Mucosa of descending colon (tissue), 3 donors: Measurements from ENCODE around the gene APOL6. TPM values are rescaled to one million over a fixed set of nuclear protein-coding genes. Genes with fewer than 3 reads are reported as not detected.
"Not testable (repeated sequence)": the region's sequence is repeated elsewhere in the genome, so short reads cannot be mapped to it uniquely, and the experiment has no call there.

Experiments used
- ATAC-seq: fragments of 200-7000 bp; cut with Tn5 transposase; one replicate; pipeline ENCODE4 v1.9.1; 2020; ENCODE audit warnings: mild to moderate bottlenecking, moderate library complexity
- DNase-seq, 3 donors: peaks; one replicate each; pipeline ENCODE4 v3.0.0-alpha.2; 2020
- H3K36me3 ChIP-seq: fragments of 200-600 bp; one replicate; pipeline ENCODE4 v1.8.0; 2021; ENCODE audit warnings: low read depth, mild to moderate bottlenecking
- H3K4me1 ChIP-seq: fragments of 200-600 bp; one replicate; pipeline ENCODE4 v1.8.0; 2021; ENCODE audit warnings: low read depth, mild to moderate bottlenecking
- H3K4me3 ChIP-seq: fragments of 200-600 bp; one replicate; pipeline ENCODE4 v1.8.0; 2021; ENCODE audit warnings: mild to moderate bottlenecking
- H3K9me3 ChIP-seq: fragments of 200-600 bp; one replicate; pipeline ENCODE4 v1.8.0; 2021; ENCODE audit warnings: mild to moderate bottlenecking
- intact Hi-C, 2 donors: fragments of 100-400 bp; cut with DNase I in 1 of 2; cut with micrococcal nuclease in 1 of 2; formaldehyde crosslinking; loops; one replicate each; pipeline versions ENCODE4 v1.11.0 to v1.11.1; 2022; cut with DNase I, micrococcal nuclease
- total RNA-seq, 3 donors: library from RNA; stranded (reverse); fragmentation: NEBNext Ultra II Directional in 2 of 3; extraction: Animal tissue kit (Norgen Biotek cat#: 25700) in 2 of 3; gene quantifications; one replicate each; pipeline versions ENCODE4 v1.2.1 to v1.2.4, GENCODE V29; 2021 to 2023
- TF ChIP-seq, protein P1 (sequence below): fragments of 200-600 bp; IDR thresholded peaks from one replicate; pipeline ENCODE4 v1.8.0; 2022; ENCODE audit warnings: antibody characterized with exemption, mild to moderate bottlenecking
- donor health status: DM: no; HTN: no; CAD: no; lungs with moderate emphysema.
- donor health status: DM: no; HTN: no; CAD: no.
- donor health status: DM: no; HTN: yes; CAD: no.

APOL6 gene
- total RNA-seq, 3 donors from 2014 or later, result 40.3 to 43.1 (median 42.1) TPM

DNA sequence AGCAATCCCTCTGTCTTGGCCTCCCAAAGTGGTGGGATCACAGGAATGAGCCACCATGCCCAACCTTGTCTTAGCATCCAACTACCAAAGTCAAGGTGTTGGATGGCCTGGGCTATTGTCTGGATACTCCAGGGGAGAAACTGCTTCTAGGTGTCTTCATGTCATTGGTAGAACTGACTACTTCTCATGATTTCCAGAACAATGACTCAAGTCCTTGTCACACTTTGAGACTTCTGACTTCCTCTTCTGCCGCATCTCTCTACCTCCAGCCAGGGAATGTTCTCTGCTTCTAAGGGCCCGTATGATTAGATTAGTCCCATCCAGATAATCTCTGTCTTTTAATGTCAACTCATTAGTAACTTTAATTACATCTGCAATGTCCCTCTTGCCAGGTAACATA, 30.6 kb downstream of the APOL6 start:
- Histone ChIP-seq H3K9me3 (no peaks in the 10 kb centered on the region), H3K36me3 (no peaks in the 10 kb centered on the region), H3K4me3 (no peak overlapping the region), H3K4me1 (no peaks in the 10 kb centered on the region)
- DNase-seq, result no peak
- intact Hi-C loops, result no loop called here
- TF ChIP-seq, protein P1, sequence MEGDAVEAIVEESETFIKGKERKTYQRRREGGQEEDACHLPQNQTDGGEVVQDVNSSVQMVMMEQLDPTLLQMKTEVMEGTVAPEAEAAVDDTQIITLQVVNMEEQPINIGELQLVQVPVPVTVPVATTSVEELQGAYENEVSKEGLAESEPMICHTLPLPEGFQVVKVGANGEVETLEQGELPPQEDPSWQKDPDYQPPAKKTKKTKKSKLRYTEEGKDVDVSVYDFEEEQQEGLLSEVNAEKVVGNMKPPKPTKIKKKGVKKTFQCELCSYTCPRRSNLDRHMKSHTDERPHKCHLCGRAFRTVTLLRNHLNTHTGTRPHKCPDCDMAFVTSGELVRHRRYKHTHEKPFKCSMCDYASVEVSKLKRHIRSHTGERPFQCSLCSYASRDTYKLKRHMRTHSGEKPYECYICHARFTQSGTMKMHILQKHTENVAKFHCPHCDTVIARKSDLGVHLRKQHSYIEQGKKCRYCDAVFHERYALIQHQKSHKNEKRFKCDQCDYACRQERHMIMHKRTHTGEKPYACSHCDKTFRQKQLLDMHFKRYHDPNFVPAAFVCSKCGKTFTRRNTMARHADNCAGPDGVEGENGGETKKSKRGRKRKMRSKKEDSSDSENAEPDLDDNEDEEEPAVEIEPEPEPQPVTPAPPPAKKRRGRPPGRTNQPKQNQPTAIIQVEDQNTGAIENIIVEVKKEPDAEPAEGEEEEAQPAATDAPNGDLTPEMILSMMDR, result no peak
- ATAC-seq, result no peak

GRCh38 chr22:35679492-35679891, 31.2 kb downstream of the APOL6 start:
- H3K36me3 ChIP-seq, intact Hi-C loops, H3K4me1 ChIP-seq, H3K4me3 ChIP-seq, H3K9me3 ChIP-seq, DNase-seq, ATAC-seq: not testable (repeated sequence)

DNA sequence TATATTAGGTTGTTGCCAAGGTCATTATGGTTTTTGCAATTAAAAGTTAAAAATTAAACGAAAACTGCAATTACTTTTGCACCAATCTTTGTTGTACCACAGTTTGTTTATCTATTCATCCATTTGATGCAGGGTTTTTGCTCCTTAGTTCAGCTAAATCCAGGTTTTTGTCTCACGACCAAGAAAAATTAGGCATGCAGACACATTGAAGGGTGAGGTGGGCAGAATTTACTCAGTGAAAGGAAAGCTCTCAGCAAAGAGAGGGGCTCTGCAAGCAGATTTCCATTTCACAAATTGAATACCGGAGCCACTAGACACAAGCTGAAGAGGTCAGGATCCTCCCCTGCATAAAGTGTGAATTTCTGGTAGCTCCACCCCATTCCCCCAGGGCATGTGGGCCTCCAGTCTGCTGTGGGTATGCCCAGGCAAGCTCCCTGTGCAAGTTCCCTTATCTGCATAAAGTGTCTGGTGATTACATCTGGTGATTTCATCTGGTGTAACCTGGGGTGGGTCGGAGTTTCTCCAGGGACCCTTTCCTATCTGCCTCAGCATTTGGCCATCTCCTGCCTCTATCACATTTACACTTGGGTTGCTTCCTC, 33.3 kb downstream of the APOL6 start:
- no peak overlapping the region for H3K4me3 ChIP-seq
- H3K36me3 ChIP-seq, result no peaks in the 10 kb centered on the region
- TF ChIP-seq, protein P1, result no peak
- intact Hi-C loops, result no loop called here
- DNase-seq (no peak), ATAC-seq (no peak)
- H3K4me1 ChIP-seq, result no peaks in the 10 kb centered on the region
- no peaks in the 10 kb centered on the region for H3K9me3 ChIP-seq

- DNase-seq, result no peak
- no peaks in the 10 kb centered on the region for H3K9me3 ChIP-seq
Measured at GRCh38 chr22:35683560-35683959, 35.3 kb downstream of the APOL6 start.

DNA sequence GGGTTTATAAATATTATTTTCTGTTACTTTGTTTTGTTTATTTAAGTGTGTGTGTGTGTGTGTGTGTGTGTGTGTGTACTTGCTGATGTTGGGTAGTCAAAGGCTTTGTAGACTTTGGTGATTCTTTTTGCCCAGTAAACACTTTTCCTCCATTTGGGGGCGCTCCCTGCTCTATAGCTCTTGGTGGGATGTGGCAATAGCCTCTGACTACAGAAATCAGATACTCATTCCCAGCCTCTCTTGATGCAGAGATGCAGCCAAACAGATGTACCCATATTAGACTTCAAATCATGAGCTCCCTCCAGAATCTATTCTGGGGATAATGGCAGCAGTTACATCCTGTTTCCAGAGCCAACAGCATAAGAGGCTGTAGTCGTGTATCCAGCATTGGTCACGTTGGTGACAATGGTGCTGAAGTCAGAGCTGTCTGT, 36.0 kb downstream of the APOL6 start:
- peak in 1 of 3 donors; percentile 28 for DNase-seq
- no peak for ATAC-seq
- Histone ChIP-seq H3K4me3 (no peak overlapping the region), H3K4me1 (no peaks in the 10 kb centered on the region), H3K9me3 (no peaks in the 10 kb centered on the region), H3K36me3 (no peaks in the 10 kb centered on the region)
- intact Hi-C loops, result no loop called here
- TF ChIP-seq, protein P1, result no peak

More at GRCh38 chr22:35683560-35683959, 35.3 kb downstream of the APOL6 start:
- Histone ChIP-seq H3K36me3 (no peaks in the 10 kb centered on the region), H3K4me1 (no peaks in the 10 kb centered on the region), H3K4me3 (no peak overlapping the region)
- intact Hi-C loops, result no loop called here
- ATAC-seq, result no peak
- TF ChIP-seq, protein P1, result no peak

DNA sequence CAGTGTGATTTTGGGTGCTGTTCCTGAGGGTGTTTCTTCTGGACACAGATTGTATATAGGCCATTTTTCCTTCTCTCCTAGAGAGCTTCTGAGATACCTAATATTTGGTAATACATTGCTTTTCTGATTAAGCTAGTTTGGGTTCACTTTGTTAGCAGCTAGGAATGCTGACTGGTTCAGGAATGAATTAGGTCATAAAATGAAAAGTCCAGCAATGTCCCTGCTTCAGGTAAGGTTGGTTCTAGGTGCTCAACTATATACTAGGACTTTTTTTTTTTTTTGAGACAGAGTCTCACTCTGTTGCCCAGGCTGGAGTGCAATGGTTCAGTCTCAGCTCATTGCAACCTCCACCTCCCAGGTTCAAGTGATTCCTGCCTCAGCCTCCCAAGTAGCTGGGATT, 36.5 kb downstream of the APOL6 start:
- ATAC-seq (no peak), DNase-seq (no peak)
- Histone ChIP-seq H3K9me3 (no peaks in the 10 kb centered on the region), H3K4me1 (no peaks in the 10 kb centered on the region), H3K4me3 (no peak overlapping the region), H3K36me3 (no peaks in the 10 kb centered on the region)
- intact Hi-C loops, result no loop called here
- TF ChIP-seq, protein P1, result no peak
